H1 (cell line): ENCODE measurements around the gene LTBP1. TPM values are rescaled to one million over a fixed set of nuclear protein-coding genes. Genes with fewer than 3 reads are reported as not detected.

Source experiments
- CTCF ChIA-PET: fragments of 300-600 bp; sonication (Branson Sonifier 250); formaldehyde crosslinking; loops from one replicate; lab custom pipeline; 2021; ENCODE audit not compliant: partially characterized antibody; lab: Charles Lee
- POLR2A ChIA-PET: fragments of 300-600 bp; sonication (Branson Sonifier 250); formaldehyde crosslinking; loops from one replicate; lab custom pipeline; 2021; ENCODE audit warnings: inconsistent platforms; ENCODE audit not compliant: partially characterized antibody; lab: Charles Lee
- DNase-seq, 2 experiments: peaks; one replicate each; pipeline versions ENCODE4 v3.0.0 to v3.0.0-alpha.2; 2010 to 2022; ENCODE audit warnings: low spot score in 2 of 2, low read depth in 1 of 2, mixed read lengths in 1 of 2
- FAIRE-seq: peaks from 2 replicates; lab custom pipeline; 2011; peaks lifted over from hg19 to GRCh38; lab: Jason Lieb, UNC
- H2AFZ ChIP-seq: 2 replicates; pipeline ENCODE4 v1.8.1; 2012; ENCODE audit warnings: low read length, inconsistent platforms
- H2AK5ac ChIP-seq: 2 replicates; pipeline ENCODE4 v1.6.1; 2013; ENCODE audit warnings: low read depth, low read length
- H2BK120ac ChIP-seq: replicated peaks from 2 replicates; pipeline ENCODE3; 2013; ENCODE audit warnings: low read depth, low read length, inconsistent platforms
- H2BK12ac ChIP-seq: 2 replicates; pipeline ENCODE4 v1.6.1; 2013; ENCODE audit warnings: low read depth, low read length
- H2BK15ac ChIP-seq: 2 replicates; pipeline ENCODE4 v1.6.1; 2013; ENCODE audit warnings: low read length
- H2BK20ac ChIP-seq: 2 replicates; pipeline ENCODE4 v1.6.1; 2013; ENCODE audit warnings: low read length
- H2BK5ac ChIP-seq: 2 replicates; pipeline ENCODE4 v1.6.1; 2013; ENCODE audit warnings: low read depth, low read length
- H3K14ac ChIP-seq: 2 replicates; pipeline ENCODE4 v1.6.1; 2013; ENCODE audit warnings: inconsistent platforms; ENCODE audit not compliant: insufficient read length
- H3K18ac ChIP-seq: 2 replicates; pipeline ENCODE4 v1.6.1; 2013; ENCODE audit warnings: low read length; ENCODE audit errors: extremely low read depth
- H3K23ac ChIP-seq: 2 replicates; pipeline ENCODE4 v1.6.1; 2013; ENCODE audit warnings: inconsistent platforms; ENCODE audit not compliant: insufficient read length
- H3K23me2 ChIP-seq: 2 replicates; pipeline ENCODE4 v1.6.1; 2013; ENCODE audit warnings: low read depth, low read length
- H3K27ac ChIP-seq: 2 replicates; pipeline ENCODE4 v1.6.1; 2011; ENCODE audit warnings: low read depth, low read length, inconsistent platforms
- H3K27me3 ChIP-seq, 4 experiments: replicated peaks in 1 of 4; 1 replicate in 1 of 4; 2 replicates in 3 of 4; pipeline versions ENCODE4 v1.6.1 to v1.8.1; 2011 to 2013; ENCODE audit warnings: low read length in 3 of 4, mild to moderate bottlenecking in 3 of 4, inconsistent platforms in 2 of 4, mixed read lengths in 2 of 4, moderate library complexity in 1 of 4; ENCODE audit not compliant: control insufficient read depth in 3 of 4, insufficient read depth in 3 of 4; ENCODE audit errors: extremely low read depth in 1 of 4
- H3K36me3 ChIP-seq, 4 experiments: 2 replicates each; pipeline versions ENCODE4 v1.6.1 to v1.8.1; 2011 to 2013; ENCODE audit warnings: mild to moderate bottlenecking in 4 of 4, low read length in 3 of 4, moderate library complexity in 2 of 4, control low read depth in 1 of 4, inconsistent platforms in 1 of 4; ENCODE audit not compliant: insufficient read depth in 4 of 4, control insufficient read depth in 2 of 4
- H3K4ac ChIP-seq: replicated peaks from 2 replicates; pipeline ENCODE3; 2013; ENCODE audit warnings: low read length, low read depth, mixed read lengths, inconsistent platforms; ENCODE audit not compliant: insufficient read length
- H3K4me1 ChIP-seq, 4 experiments: replicated peaks in 1 of 4; 1 replicate in 1 of 4; 2 replicates in 3 of 4; pipeline versions ENCODE4 v1.6.1 to v1.8.1; 2011 to 2013; ENCODE audit warnings: low read length in 3 of 4, inconsistent platforms in 2 of 4, mixed read lengths in 1 of 4; ENCODE audit not compliant: insufficient read depth in 4 of 4, control insufficient read depth in 3 of 4
- H3K4me2 ChIP-seq, 2 experiments: 2 replicates each; pipeline versions ENCODE4 v1.6.1 to v1.8.1; 2011 to 2013; ENCODE audit warnings: low read depth in 2 of 2, low read length in 2 of 2, control low read depth in 1 of 2, inconsistent platforms in 1 of 2, mild to moderate bottlenecking in 1 of 2; ENCODE audit not compliant: insufficient read depth in 1 of 2
- H3K4me3 ChIP-seq, 4 experiments: fragments of 200-600, 300-600 bp in 1 of 4; sonication (generic), shearing (Covaris generic), sonication (Bioruptor Twin) in 1 of 4; 2 replicates each; pipeline versions ENCODE4 v1.5.1 to v1.8.1; 2011 to 2016; ENCODE audit warnings: low read length in 4 of 4, low read depth in 3 of 4, control low read depth in 2 of 4, inconsistent platforms in 2 of 4, mild to moderate bottlenecking in 2 of 4, mixed read lengths in 1 of 4, moderate library complexity in 1 of 4; ENCODE audit not compliant: insufficient read depth in 2 of 4; ENCODE audit errors: extremely low read depth in 1 of 4
- H3K56ac ChIP-seq: replicated peaks from 2 replicates; pipeline ENCODE3; 2013; ENCODE audit warnings: low read depth, mild to moderate bottlenecking, mixed read lengths, low read length, inconsistent platforms; ENCODE audit not compliant: insufficient read length
- H3K79me1 ChIP-seq: 2 replicates; pipeline ENCODE4 v1.6.1; 2013; ENCODE audit warnings: low read depth, low read length, control low read depth
- H3K79me2 ChIP-seq, 2 experiments: 2 replicates each; pipeline versions ENCODE4 v1.6.1 to v1.8.1; 2012 to 2013; ENCODE audit warnings: low read length in 2 of 2, mild to moderate bottlenecking in 2 of 2, inconsistent platforms in 1 of 2; ENCODE audit not compliant: insufficient read depth in 2 of 2, control insufficient read depth in 1 of 2
- H3K9ac ChIP-seq, 4 experiments: replicated peaks in 1 of 4; 1 replicate in 1 of 4; 2 replicates in 3 of 4; pipeline versions ENCODE4 v1.6.1 to v1.8.1; 2011 to 2013; ENCODE audit warnings: low read depth in 3 of 4, low read length in 3 of 4, control low read depth in 2 of 4, mild to moderate bottlenecking in 2 of 4, moderate library complexity in 2 of 4, inconsistent platforms in 1 of 4; ENCODE audit errors: extremely low read depth in 1 of 4
- H3K9me3 ChIP-seq, 2 experiments: 2 replicates each; pipeline versions ENCODE4 v1.6.1 to v1.8.1; 2012 to 2013; ENCODE audit warnings: mild to moderate bottlenecking in 2 of 2, moderate library complexity in 2 of 2, control low read depth in 1 of 2, inconsistent platforms in 1 of 2, low read depth in 1 of 2, low read length in 1 of 2, mixed read lengths in 1 of 2; ENCODE audit not compliant: insufficient read depth in 2 of 2
- H4K20me1 ChIP-seq, 2 experiments: replicated peaks in 1 of 2; 2 replicates each; pipeline versions ENCODE3 to v1.8.1; 2011 to 2013; ENCODE audit warnings: inconsistent platforms in 2 of 2, low read length in 2 of 2, mild to moderate bottlenecking in 1 of 2; ENCODE audit not compliant: insufficient read depth in 2 of 2, control insufficient read depth in 1 of 2
- H4K5ac ChIP-seq: 2 replicates; pipeline ENCODE4 v1.6.1; 2013; ENCODE audit warnings: low read length, low read depth, mixed read lengths, inconsistent platforms; ENCODE audit not compliant: insufficient read length
- H4K8ac ChIP-seq: 2 replicates; pipeline ENCODE4 v1.8.0; 2013; ENCODE audit warnings: mild to moderate bottlenecking, moderate library complexity, low read length, inconsistent platforms; ENCODE audit not compliant: insufficient read depth; ENCODE audit errors: extremely low read depth
- H4K91ac ChIP-seq: replicated peaks from 2 replicates; pipeline ENCODE3; 2013; ENCODE audit warnings: low read length, mixed read lengths, inconsistent platforms; ENCODE audit not compliant: insufficient read length
- BRCA1 ChIP-seq: IDR thresholded peaks from 2 replicates; pipeline ENCODE4 v1.6.1; 2012; ENCODE audit warnings: low read depth, low read length, improper control_type of control experiment
- CHD1 ChIP-seq: IDR thresholded peaks from 2 replicates; pipeline ENCODE4 v1.6.1; 2012; ENCODE audit warnings: low read depth, low read length, improper control_type of control experiment
- JUND ChIP-seq: IDR thresholded peaks from 2 replicates; pipeline ENCODE4 v1.6.1; 2011; ENCODE audit warnings: mild to moderate bottlenecking, improper control_type of control experiment, low read length
- MAX ChIP-seq: IDR thresholded peaks from 2 replicates; pipeline ENCODE4 v1.6.1; 2012; ENCODE audit warnings: inconsistent platforms
- POU5F1 ChIP-seq: IDR thresholded peaks from 2 replicates; pipeline ENCODE4 v1.6.1; 2011; ENCODE audit warnings: low read depth, mild to moderate bottlenecking, low read length, moderate library complexity
- RBBP5 ChIP-seq: IDR thresholded peaks from 2 replicates; pipeline ENCODE4 v1.7.1; 2012; ENCODE audit warnings: low read depth, mild to moderate bottlenecking, inconsistent platforms, low read length, moderate library complexity, borderline replicate concordance
- ZNF274 ChIP-seq: IDR thresholded peaks from 2 replicates; pipeline ENCODE4 v1.7.0; 2012; ENCODE audit warnings: low read length, borderline replicate concordance; ENCODE audit errors: extremely low read depth
- WGBS, 2 experiments: shearing (Covaris generic) in 1 of 2; methylation state at CpG; one replicate each; pipeline versions ENCODE4 v1.1.6 to v1.1.7; 2013 to 2015; ENCODE audit warnings: low lambda C conversion rate in 2 of 2, mixed read lengths in 2 of 2, inconsistent platforms in 1 of 2, low coverage in 1 of 2, missing lambda C conversion rate in 1 of 2; ENCODE audit not compliant: insufficient replicate concordance in 2 of 2, insufficient coverage in 1 of 2, insufficient read length in 1 of 2; ENCODE audit errors: extremely low coverage in 1 of 2, missing lambda C conversion rate in 1 of 2; 5-methylcytosine and 5-hydroxymethylcytosine counted together
- polyA plus RNA-seq, 7 experiments: library from polyadenylated mRNA; depleted of rRNA in 3 of 7; stranded (reverse) in 5 of 7; unstranded in 2 of 7; fragments of >200 nt in 5 of 7; fragments of 200-250 nt in 2 of 7; gene quantifications; 1 replicate in 5 of 7; 2 replicates in 1 of 7; 4 replicates in 1 of 7; pipeline versions ENCODE4 v1.2.1 to v1.2.3, GENCODE V29; 2011 to 2013; ENCODE audit warnings: missing spikeins in 2 of 7, mixed read lengths in 2 of 7
- total RNA-seq: library from RNA; stranded (reverse); fragmentation: NEBNext Ultra II Directional; extraction: Animal tissue kit (Norgen Biotek cat#: 25700); gene quantifications from 2 replicates; pipeline ENCODE4 v1.2.1, GENCODE V29; 2021

The LTBP1 gene
- total and polyA plus RNA-seq, 2 of the 8 experiments (the other 6 are each of a cell fraction or from before 2014, with no cell fraction given) = 15.4 to 24.7 TPM

DNA sequence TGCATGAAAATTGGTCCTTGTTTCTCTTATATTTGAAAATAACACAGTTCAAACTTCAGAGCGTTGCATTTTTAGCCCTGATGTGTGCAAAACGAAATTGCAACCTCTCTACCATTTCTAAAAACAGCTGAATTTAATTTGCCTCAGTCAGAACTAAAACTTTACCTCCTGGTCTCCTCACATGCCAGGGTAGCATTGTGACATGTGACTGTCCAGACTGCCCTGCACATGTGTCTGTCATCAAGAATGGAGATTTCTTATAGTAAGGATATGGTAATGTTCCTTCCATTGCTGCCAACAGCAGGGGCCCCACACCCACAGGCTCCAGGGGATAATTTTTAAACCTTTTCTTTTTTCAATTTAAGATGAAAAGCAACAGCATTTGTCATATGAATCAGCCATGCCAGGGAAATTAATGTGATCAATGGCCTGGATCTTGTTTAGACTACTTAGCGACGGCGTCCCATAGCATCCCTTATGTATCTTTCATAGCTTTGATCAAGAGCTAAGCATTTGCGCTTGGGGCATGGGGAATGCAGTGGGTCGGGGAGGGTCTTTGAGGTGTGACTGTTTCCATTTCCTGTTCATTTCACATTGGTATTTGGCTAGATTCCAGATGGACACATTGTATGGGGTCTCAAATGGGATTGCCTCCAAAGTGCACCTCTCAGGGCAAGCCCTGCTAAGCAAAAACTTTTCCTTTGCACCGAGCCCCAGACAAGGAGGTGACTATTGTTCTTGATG, 437.3 kb downstream of the LTBP1 start:
- H3K4ac ChIP-seq = no peak overlapping the region
- H3K23ac ChIP-seq = no peak overlapping the region
- H3K79me2 ChIP-seq = no peaks in the 10 kb centered on the region
- no peak overlapping the region for H2BK5ac ChIP-seq
- H2AFZ ChIP-seq = no peak overlapping the region
- H3K9ac ChIP-seq = no peak overlapping the region
- H3K18ac ChIP-seq = no peak overlapping the region
- no peak overlapping the region for H2AK5ac ChIP-seq
- no peak overlapping the region for H3K14ac ChIP-seq
- no peaks in the 10 kb centered on the region for H3K9me3 ChIP-seq
- no peaks in the 10 kb centered on the region for H3K79me1 ChIP-seq
- no peak overlapping the region for H4K5ac ChIP-seq
- TF ChIP-seq CHD1 = no peak
- TF ChIP-seq MAX = no peak
- no peak for TF ChIP-seq POU5F1
- no peak for TF ChIP-seq BRCA1
- TF ChIP-seq JUND = no peak
- TF ChIP-seq ZNF274 = no peak
- no peak for TF ChIP-seq RBBP5
- TF ChIP-seq, all 59 proteins: peak for 0
- Histone ChIP-seq H3K56ac (no peak overlapping the region), H3K4me2 (no peak overlapping the region), H2BK15ac (no peak overlapping the region), H2BK12ac (no peak overlapping the region), H2BK120ac (no peak overlapping the region), H3K27me3 (no peaks in the 10 kb centered on the region), H3K4me1 (peaks cover 0 to 2% (median 0%) of the 10 kb centered on the region in 4 experiments; a peak in 1 of 7 replicates), H3K36me3 (no peaks in the 10 kb centered on the region; a peak in 1 of 8 replicates), H2BK20ac (no peak overlapping the region), H3K27ac (no peak overlapping the region), H4K20me1 (no peaks in the 10 kb centered on the region), H3K4me3 (no peak overlapping the region), H4K91ac (no peak overlapping the region), H3K23me2 (no peaks in the 10 kb centered on the region), H4K8ac (no peak overlapping the region)
- DNase-seq (no peak), FAIRE-seq (no peak)
- ChIA-PET CTCF (interaction anchor here (0.6 to 7.9 kb wide), 3 partner anchors 13 to 611 kb away, joined by 4 to 60 read pairs (median 4); no protein-coding TSS in a partner anchor), POLR2A (no interaction called here)
- 94% methylated on average over 8 of the region's 8 CpGs; no CpG with 5 or more reads in 1 of the 2 experiments for WGBS, 2 experiments
